HEK293 (cell line): ENCODE results near the gene RPL27.

ENCODE experiments used
- CTCF ChIA-PET: fragments of 350-600 bp; formaldehyde crosslinking; extraction: SDS; loops from one replicate; lab custom pipeline; 2021; ENCODE audit warnings: antibody characterized with exemption; lab: Yijun Ruan, JAX
- POLR2A ChIA-PET: fragments of 300-600 bp; formaldehyde crosslinking; extraction: SDS; loops from one replicate; lab custom pipeline; 2020; ENCODE audit warnings: antibody characterized with exemption, inconsistent platforms; lab: Yijun Ruan, JAX
- H3K27ac ChIP-seq: fragments of 200-500 bp; sonication (Bioruptor generic); 2 replicates; pipeline ENCODE4 v1.5.1; 2014; ENCODE audit warnings: low read depth, low read length, control low read depth, inconsistent platforms; ENCODE audit errors: extremely low read depth
- H3K36me3 ChIP-seq, 2 experiments: fragments of 200-500 bp in 1 of 2; sonication (Bioruptor generic) in 1 of 2; 1 replicate in 1 of 2; 2 replicates in 1 of 2; pipeline ENCODE4 v1.5.1; 2014 to 2017; ENCODE audit warnings: inconsistent platforms in 2 of 2, low read length in 2 of 2; ENCODE audit not compliant: control insufficient read depth in 2 of 2, insufficient read depth in 1 of 2
- H3K4me1 ChIP-seq: fragments of 200-500 bp; sonication (Bioruptor generic); 2 replicates; pipeline ENCODE4 v1.5.1; 2014; ENCODE audit warnings: mild to moderate bottlenecking, low read length, inconsistent platforms; ENCODE audit not compliant: control insufficient read depth, insufficient read depth
- H3K4me3 ChIP-seq: 2 replicates; pipeline ENCODE4 v1.5.1; 2011; ENCODE audit warnings: low read depth, mild to moderate bottlenecking, control low read depth, low read length, moderate library complexity
- H3K9me3 ChIP-seq: fragments of 200-500 bp; sonication (Bioruptor generic); 2 replicates; pipeline ENCODE4 v1.5.1; 2014; ENCODE audit warnings: low read depth, low read length, inconsistent platforms; ENCODE audit not compliant: control insufficient read depth, insufficient read depth
- BCL11B ChIP-seq: fragments of 450-650 bp; formaldehyde crosslinking; IDR thresholded peaks from 2 replicates; pipeline ENCODE4 v1.5.1; 2016; ENCODE audit warnings: low read depth, missing biosample characterization, missing genetic modification characterization
- FEZF1 ChIP-seq: fragments of 450-650 bp; formaldehyde crosslinking; IDR thresholded peaks from 2 replicates; pipeline ENCODE4 v1.5.1; 2016; ENCODE audit warnings: missing biosample characterization, missing genetic modification characterization
- HOXD13 ChIP-seq: sonication (generic); formaldehyde crosslinking; IDR thresholded peaks from 2 replicates; pipeline ENCODE4 v1.8.0; 2022; ENCODE audit warnings: missing genetic modification reagents, borderline replicate concordance
- SP7 ChIP-seq: fragments of 450-650 bp; formaldehyde crosslinking; IDR thresholded peaks from 2 replicates; pipeline ENCODE4 v1.5.1; 2016; ENCODE audit warnings: missing biosample characterization, missing genetic modification characterization
- TRIM28 ChIP-seq: IDR thresholded peaks from 2 replicates; pipeline ENCODE4 v1.6.1; 2011; ENCODE audit warnings: low read length, control low read depth, borderline replicate concordance
- ZBTB11 ChIP-seq: fragments of 450-650 bp; formaldehyde crosslinking; conservative IDR thresholded peaks from 2 replicates; pipeline ENCODE4 v1.5.1; 2016; ENCODE audit warnings: low read depth, missing biosample characterization, missing genetic modification characterization
- ZBTB17 ChIP-seq: fragments of 450-650 bp; formaldehyde crosslinking; IDR thresholded peaks from 2 replicates; pipeline ENCODE4 v1.5.1; 2016; ENCODE audit warnings: missing biosample characterization, missing genetic modification characterization
- ZBTB21 ChIP-seq: fragments of 450-650 bp; formaldehyde crosslinking; IDR thresholded peaks from 2 replicates; pipeline ENCODE4 v1.5.1; 2017; ENCODE audit warnings: missing biosample characterization, missing genetic modification characterization
- ZIC2 ChIP-seq: fragments of 450-650 bp; formaldehyde crosslinking; IDR thresholded peaks from 2 replicates; pipeline ENCODE4 v1.5.1; 2016; ENCODE audit warnings: missing biosample characterization, missing genetic modification characterization
- ZNF19 ChIP-seq: fragments of 450-650 bp; formaldehyde crosslinking; IDR thresholded peaks from 2 replicates; pipeline ENCODE4; 2016; ENCODE audit warnings: missing biosample characterization, missing genetic modification characterization, low read depth
- ZNF24 ChIP-seq: fragments of 450-650 bp; formaldehyde crosslinking; IDR thresholded peaks from 2 replicates; pipeline ENCODE4 v1.5.1; 2016; ENCODE audit warnings: missing biosample characterization, missing genetic modification characterization
- ZNF280D ChIP-seq: fragments of 450-650 bp; formaldehyde crosslinking; IDR thresholded peaks from 2 replicates; pipeline ENCODE4 v1.5.1; 2016; ENCODE audit warnings: missing biosample characterization, missing genetic modification characterization
- ZNF514 ChIP-seq: fragments of 450-650 bp; formaldehyde crosslinking; IDR thresholded peaks from 2 replicates; pipeline ENCODE4 v1.5.1; 2016; ENCODE audit warnings: missing biosample characterization, missing genetic modification characterization
- ZNF585B ChIP-seq: fragments of 450-650 bp; formaldehyde crosslinking; IDR thresholded peaks from 2 replicates; pipeline ENCODE4 v1.5.1; 2016; ENCODE audit warnings: missing biosample characterization, missing genetic modification characterization

Gene RPL27

GRCh38 chr17:43006639-43007551 is 8.7 kb downstream of the RPL27 start, which contains the start of gene IFI35 (continued):
- no peak for TF ChIP-seq ZBTB11
- TF ChIP-seq ZBTB17, result peak; percentile 59
- no peak for TF ChIP-seq ZNF280D

- POLR2A ChIA-PET, result interaction anchor here (0.6 to 3.4 kb wide), 6 partner anchors 8 to 517 kb away, joined by 3 to 29 read pairs (median 7); partner anchors contain the start of genes RPL27 and VAT1
- no peaks in the 10 kb centered on the region for H3K9me3 ChIP-seq
- H3K36me3 ChIP-seq, result peaks cover 2 to 29% of the 10 kb centered on the region in 2 experiments; a peak in 2 of 3 replicates
- no peak overlapping the region for H3K4me3 ChIP-seq
- CTCF ChIA-PET, result interaction anchor here (1.5 kb wide), 1 partner anchor 13 kb away, joined by 7 read pairs; the partner anchor contains the start of gene RPL27
- H3K27ac ChIP-seq, result no peak overlapping the region
- no peaks in the 10 kb centered on the region for H3K4me1 ChIP-seq
- peak; percentile 71 for TF ChIP-seq FEZF1
- TF ChIP-seq ZNF24 (tag by site-specific recombination), result peak; percentile 96
- no peak for TF ChIP-seq HOXD13 (CRISPR knock-in tag)
- TF ChIP-seq SP7 (tag by site-specific recombination), result 0 out of 2 replicates have a peak, but pooled peaks have one; percentile 17
These were observed 12.6 kb downstream of the RPL27 start for GRCh38 chr17:43010667-43011308.

GRCh38 chr17:43011728-43012472 is 13.7 kb downstream of the RPL27 start:
- ChIA-PET CTCF (interaction anchor here (0.6 to 1.3 kb wide), 3 partner anchors 12 to 552 kb away, joined by 3 to 5 read pairs (median 3); no protein-coding TSS in a partner anchor), POLR2A (interaction anchor here (1.3 to 3.4 kb wide), 4 partner anchors 10 to 14 kb away, joined by 5 to 29 read pairs (median 10); partner anchors contain the start of genes RPL27 and VAT1)
- TF ChIP-seq TRIM28, result no peak
- no peak for TF ChIP-seq ZNF514 (tag by site-specific recombination)
- TF ChIP-seq BCL11B (tag by site-specific recombination), result no peak
- no peak for TF ChIP-seq ZNF19
- no peak for TF ChIP-seq ZBTB21 (tag by site-specific recombination)
- no peak for TF ChIP-seq ZNF585B (tag by site-specific recombination)
- TF ChIP-seq ZIC2 (tag by site-specific recombination), result no peak
- Histone ChIP-seq H3K4me1 (no peaks in the 10 kb centered on the region), H3K9me3 (no peaks in the 10 kb centered on the region), H3K27ac (no peak overlapping the region), H3K36me3 (peaks cover 0 to 39% of the 10 kb centered on the region in 2 experiments; a peak in 1 of 3 replicates), H3K4me3 (no peak overlapping the region)
